HG03039 (cell line): ENCODE measurements around the gene PYCR2.

Experiments
- ATAC-seq: cut with Tn5 transposase; IDR thresholded peaks from one replicate; pipeline ENCODE4 v1.9.1; 2021; ENCODE audit warnings: mild to moderate bottlenecking, moderate library complexity; ENCODE audit not compliant: unreplicated experiment

Gene PYCR2

GRCh38 chr1:225879521-225880221 lies 44.4 kb downstream of the PYCR2 start:
- ATAC-seq, result no peak

GRCh38 chr1:225878282-225878681 lies 45.8 kb downstream of the PYCR2 start:
- no peak for ATAC-seq

GRCh38 chr1:225877580-225877979 lies 46.5 kb downstream of the PYCR2 start:
- ATAC-seq, result no peak

GRCh38 chr1:225876900-225877510 lies 47.0 kb downstream of the PYCR2 start:
- ATAC-seq, result no peak

GRCh38 chr1:225875044-225875815 lies 48.8 kb downstream of the PYCR2 start:
- ATAC-seq, result no peak

GRCh38 chr1:225874431-225874830 lies 49.6 kb downstream of the PYCR2 start:
- no peak for ATAC-seq

- no peak for ATAC-seq
These were observed 50.7 kb downstream of the PYCR2 start for GRCh38 chr1:225873281-225873850.

GRCh38 chr1:225872075-225872430 lies 52.0 kb downstream of the PYCR2 start:
- ATAC-seq, result no peak

GRCh38 chr1:225871359-225872074 lies 52.5 kb downstream of the PYCR2 start:
- no peak for ATAC-seq

GRCh38 chr1:225870911-225871310 lies 53.1 kb downstream of the PYCR2 start:
- ATAC-seq, result no peak
